ENCODE data around the gene ZNF138.
"Not testable (repeated sequence)": the region's sequence is repeated elsewhere in the genome, so short reads cannot be mapped to it uniquely, and the experiment has no call there.

The ZNF138 gene

GRCh38 chr7:64794171-64794844, at the start of gene ZNF138:
Gene ZNF138, plus strand, starts transcription at chr7:64794428. Its CDS starts 141 bp downstream, at chr7:64794569.
- DNase-seq (ENCODE audit: low read depth in 3 of 3), result peak; percentile 87 to 93 (median 90)

GRCh38 chr7:64744680-64745079, 49.5 kb upstream of the ZNF138 start:
- no peak for DNase-seq (ENCODE audit: low read depth in 3 of 3)

GRCh38 chr7:64747802-64748201, 46.4 kb upstream of the ZNF138 start:
- no peak for DNase-seq (ENCODE audit: low read depth in 3 of 3)

DNA sequence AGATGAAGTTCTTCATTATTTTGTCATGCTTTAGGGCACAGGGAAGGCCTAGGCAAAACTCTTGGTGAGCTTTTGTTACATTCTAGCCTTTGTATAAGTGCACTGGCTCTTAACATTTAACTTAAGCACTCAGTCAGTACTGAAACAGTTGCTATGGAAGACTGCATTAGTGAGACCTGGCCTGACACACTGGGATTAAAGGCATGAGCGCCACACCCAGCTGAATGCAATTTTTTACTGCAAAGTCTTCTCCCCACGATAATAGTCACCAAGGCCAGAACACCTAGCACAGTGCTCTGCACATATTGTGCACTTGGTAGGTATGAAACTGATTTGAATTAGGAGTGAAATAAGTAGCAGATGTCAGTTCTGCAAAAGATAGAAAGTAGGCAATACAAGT, 41.2 kb upstream of the ZNF138 start:
- no peak for DNase-seq (ENCODE audit: low read depth in 3 of 3)

- DNase-seq (ENCODE audit: low read depth in 3 of 3), result no peak
Observed at GRCh38 chr7:64755865-64756264, 38.4 kb upstream of the ZNF138 start.

GRCh38 chr7:64758151-64758550, 36.1 kb upstream of the ZNF138 start:
- DNase-seq (ENCODE audit: low read depth in 3 of 3), result no peak

DNA sequence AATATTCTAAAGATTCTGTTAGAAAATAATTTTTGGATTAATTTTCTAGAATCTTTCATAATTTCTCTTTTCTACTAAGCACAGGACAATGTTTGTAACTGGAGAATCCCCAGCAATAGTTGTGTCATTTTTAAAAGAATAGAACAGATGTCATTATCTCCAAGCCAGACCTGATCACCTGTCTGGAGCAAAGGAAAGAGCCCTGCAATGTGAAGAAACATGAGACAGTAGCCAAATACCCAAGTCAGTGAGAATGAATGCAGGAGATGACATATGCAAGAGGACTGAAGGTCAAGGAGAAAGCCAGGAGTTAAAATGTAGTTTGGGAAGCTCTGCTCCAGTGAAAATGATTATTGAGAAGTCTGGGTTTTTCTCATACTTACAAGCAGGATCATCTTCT, 25.4 kb upstream of the ZNF138 start:
- DNase-seq (ENCODE audit: low read depth in 3 of 3), result no peak

GRCh38 chr7:64774204-64774842, 19.9 kb upstream of the ZNF138 start:
- no peak for DNase-seq (ENCODE audit: low read depth in 3 of 3)

DNA sequence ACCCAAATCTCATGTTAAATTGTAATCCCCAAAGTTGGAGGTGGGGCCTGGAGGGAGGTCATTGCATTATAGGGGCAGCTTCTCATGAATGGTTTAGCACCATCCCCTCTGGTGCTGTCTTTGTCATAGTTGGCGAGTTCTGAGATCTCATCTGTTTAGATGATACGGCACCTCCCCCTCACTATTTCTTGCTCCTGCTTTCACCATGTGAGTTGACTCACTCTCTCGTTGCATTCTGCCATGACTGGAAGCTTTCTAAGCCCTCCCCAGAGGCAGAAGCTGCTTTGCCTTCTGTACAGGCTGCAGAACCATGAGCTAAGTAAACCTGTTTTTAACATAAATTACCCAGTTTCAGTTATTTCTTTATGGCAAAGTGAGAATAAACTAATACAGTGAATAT, 18.9 kb upstream of the ZNF138 start:
- DNase-seq (ENCODE audit: low read depth in 3 of 3), result no peak

DNA sequence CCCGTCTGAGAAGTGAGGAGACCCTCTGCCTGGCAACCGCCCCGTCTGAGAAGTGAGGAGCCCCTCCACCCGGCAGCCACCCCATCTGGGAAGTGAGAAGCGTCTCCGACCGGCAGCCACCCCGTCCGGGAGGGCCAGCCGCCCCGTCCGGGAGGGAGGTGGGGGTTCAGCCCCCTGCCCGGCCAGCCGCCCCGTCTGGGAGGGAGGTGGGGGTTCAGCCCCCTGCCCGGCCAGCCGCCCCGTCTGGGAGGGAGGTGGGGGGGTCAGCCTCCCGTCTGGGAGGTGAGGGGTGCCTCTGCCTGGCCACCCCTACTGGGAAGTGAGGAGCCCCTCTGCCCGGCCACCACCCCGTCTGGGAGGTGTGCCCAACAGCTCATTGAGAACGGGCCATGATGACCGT, 9.4 kb upstream of the ZNF138 start:
- DNase-seq (ENCODE audit: low read depth in 3 of 3), result not testable (repeated sequence)

DNA sequence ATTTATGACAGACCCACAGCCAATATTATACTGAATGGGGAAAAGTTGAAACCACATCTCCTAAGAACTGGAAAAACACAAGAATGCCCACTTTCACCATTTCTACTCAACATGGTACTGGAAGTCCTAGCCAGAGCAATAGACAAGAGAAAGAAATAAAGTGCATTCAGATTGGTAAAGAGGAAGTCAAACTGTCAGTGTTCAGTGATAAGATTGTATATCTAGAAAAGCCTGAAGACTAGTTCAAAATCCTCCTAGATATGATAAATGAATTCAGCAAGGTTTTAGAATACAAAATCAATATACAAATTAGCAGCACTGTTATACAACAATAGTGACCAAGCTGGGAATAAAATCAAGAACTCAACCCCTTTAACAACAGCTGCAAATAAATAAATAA, 6.9 kb upstream of the ZNF138 start:
- no peak for DNase-seq (ENCODE audit: low read depth in 3 of 3)

GRCh38 chr7:64789241-64789640, 5.0 kb upstream of the ZNF138 start:
- DNase-seq (ENCODE audit: low read depth in 3 of 3), result not testable (repeated sequence)

DNA sequence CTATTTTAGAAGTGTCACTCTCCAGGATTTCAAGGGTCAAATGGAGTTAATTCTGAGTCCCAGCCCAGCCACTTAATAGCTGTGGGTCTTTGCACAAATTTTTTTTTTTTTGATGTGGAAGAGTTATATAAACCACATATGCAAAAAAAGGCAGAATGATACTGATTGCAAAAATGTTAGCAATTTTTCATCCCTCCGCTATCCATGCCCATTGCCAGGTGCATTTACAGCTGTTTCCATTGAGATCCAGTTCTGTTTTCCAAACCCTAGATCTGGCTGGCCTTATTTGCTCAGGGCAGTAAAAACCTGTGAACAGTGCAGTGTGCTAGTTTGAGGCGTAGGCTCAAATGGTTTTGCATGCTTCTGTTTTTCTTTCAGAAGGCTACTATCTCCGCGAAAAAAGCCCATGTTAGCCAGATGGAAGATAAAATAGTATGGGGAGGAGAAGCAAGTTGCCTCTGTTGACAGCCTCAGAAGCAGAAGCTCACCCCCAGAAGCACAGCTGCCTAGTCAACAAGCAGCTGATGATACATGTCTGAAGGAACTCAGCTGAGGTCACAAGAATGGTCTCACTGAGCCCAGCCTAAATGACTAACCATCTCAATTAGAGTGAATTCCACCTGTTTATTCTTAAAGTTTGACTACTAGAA, 997 bp upstream of the ZNF138 start:
- DNase-seq (ENCODE audit: low read depth in 3 of 3), result no peak

DNA sequence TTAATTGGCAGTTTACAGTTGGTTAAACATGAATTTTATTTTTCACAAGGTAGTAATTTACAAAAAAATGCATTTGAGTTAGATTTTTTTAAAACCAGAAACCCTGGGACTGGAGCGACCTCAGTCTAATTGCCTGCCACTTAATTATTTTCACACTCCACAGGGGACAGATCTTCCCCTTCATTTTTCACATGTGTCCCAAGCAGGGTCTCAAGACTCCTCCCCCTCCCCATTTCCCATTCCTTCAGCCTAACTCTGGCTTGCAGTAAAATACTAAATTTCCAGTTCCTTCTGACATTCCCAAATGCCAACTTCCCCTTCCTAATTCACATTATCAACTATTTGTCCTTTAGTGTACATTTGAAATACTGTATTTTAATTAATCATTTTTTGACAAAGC, 948 bp downstream of the ZNF138 start:
- no peak for DNase-seq (ENCODE audit: low read depth in 3 of 3)

DNA sequence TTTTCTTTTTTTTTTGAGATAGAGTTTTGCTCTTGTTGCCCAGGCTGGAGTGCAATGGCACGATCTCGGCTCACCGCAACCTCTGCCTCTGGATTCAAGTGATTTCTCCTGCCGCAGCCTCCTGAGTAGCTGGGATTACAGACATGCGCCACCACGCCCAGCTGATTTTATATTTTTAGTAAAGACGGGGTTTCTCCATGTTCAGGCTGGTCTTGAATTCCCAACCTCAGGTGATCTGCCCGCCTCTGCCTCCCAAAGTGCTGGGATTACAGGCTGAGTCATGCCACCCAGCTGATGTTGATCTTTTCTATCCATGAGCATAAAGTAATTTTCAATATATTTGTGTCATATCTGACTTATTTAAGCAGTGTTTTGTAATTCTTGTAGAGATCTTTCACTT, 4.9 kb downstream of the ZNF138 start:
- DNase-seq (ENCODE audit: low read depth in 3 of 3), result not testable (repeated sequence)

- DNase-seq (ENCODE audit: low read depth in 3 of 3), result no peak
Observed at GRCh38 chr7:64802699-64803098, 8.5 kb downstream of the ZNF138 start.

DNA sequence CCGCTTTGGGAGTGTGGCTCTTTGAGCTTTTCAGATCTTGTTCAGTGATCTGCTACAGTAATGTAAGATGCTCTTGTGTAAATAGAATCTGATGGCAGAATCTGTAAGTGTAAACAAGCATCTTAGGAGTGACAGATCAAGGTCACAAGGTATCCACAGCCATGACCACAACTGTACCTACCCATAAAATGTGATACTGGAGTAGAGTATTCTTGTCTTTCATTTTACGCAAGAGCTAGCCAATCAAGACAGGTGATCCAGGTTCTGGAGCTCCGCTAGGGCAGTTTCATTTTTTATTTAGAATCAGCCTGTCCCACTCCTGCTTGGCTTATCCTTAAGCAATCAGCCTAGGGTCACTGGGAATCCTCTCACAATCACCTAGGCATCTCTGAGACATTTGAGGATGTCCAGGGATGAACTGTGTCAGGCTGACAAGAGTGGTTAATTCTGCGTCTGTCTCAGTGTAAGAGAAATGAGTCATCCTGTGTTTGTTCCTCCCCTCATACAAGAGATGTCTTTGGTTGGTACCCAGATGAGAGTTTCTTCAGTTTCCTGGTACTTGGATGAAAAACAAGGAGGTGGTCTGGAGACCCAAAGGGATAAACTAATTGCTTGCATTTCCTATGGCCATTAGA, 13.6 kb downstream of the ZNF138 start:
- no peak for DNase-seq (ENCODE audit: low read depth in 3 of 3)

GRCh38 chr7:64811767-64812166, 17.5 kb downstream of the ZNF138 start:
- no peak for DNase-seq (ENCODE audit: low read depth in 3 of 3)

- DNase-seq (ENCODE audit: low read depth in 3 of 3), result no peak
Observed at GRCh38 chr7:64830926-64831325, 36.7 kb downstream of the ZNF138 start.

GRCh38 chr7:64832136-64832535, 37.9 kb downstream of the ZNF138 start:
- no peak for DNase-seq (ENCODE audit: low read depth in 3 of 3)

DNA sequence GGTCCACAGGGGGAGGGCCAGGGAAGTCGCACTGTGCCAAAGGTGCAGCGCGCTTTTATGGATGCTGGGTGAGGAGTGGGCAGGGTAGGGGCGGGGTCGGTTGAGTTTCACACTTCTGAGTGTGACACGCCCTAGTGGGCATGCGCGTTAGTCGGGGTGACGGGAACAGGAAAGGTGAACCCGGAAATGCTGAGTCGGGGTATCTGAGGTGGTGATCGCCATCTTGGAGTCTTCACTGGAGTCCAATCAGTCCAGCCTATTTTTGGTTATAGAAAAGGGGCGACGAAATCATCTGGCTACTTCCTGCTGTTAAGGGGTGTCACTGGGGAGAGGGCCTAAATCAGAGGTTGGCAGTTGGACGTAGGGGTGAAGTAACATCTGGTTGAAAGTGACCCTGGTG, 40.8 kb downstream of the ZNF138 start:
- DNase-seq (ENCODE audit: low read depth in 3 of 3), result no peak

GRCh38 chr7:64835856-64836255, 41.6 kb downstream of the ZNF138 start:
- not testable (repeated sequence) for DNase-seq (ENCODE audit: low read depth in 3 of 3)

DNA sequence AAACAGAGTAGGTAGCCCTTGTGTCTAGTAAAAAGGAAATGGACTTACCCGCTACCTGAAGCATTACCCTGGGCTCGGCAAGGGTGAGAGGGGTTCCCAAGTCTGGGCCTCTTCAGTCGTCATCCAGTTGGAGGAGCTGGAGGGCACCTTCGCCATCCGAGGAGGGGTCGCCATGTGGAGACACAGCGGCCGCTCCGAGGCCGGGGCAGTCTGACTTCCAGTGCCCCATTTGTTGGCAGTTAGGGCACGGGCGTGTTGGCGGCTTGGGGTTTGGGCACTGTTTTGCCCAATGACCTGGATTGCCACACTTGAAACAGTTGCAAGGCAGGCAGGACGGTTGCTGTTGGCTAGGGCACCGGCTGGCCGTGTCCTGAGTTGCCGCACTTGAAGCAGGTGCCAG, 43.8 kb downstream of the ZNF138 start:
- not testable (repeated sequence) for DNase-seq (ENCODE audit: low read depth in 3 of 3)

Data from stimulated activated CD4-positive, alpha-beta T cell treated with anti-CD3 and anti-CD28 coated beads, TNF-alpha, amount 100 ng/mL, for 48 hours (primary cell).